Ovary (tissue), 9 donors: ENCODE data around the gene UCN. TPM values are rescaled to one million over a fixed set of nuclear protein-coding genes. Genes with fewer than 3 reads are reported as not detected.
"Not testable (repeated sequence)": the region's sequence is repeated elsewhere in the genome, so short reads cannot be mapped to it uniquely, and the experiment has no call there.

Experiments used
- DNase-seq, 5 donors: peaks; one replicate each; pipeline ENCODE4 v3.0.0-alpha.2; 2019 to 2020
- H3K27ac ChIP-seq, 2 donors: fragments of 200-600 bp; one replicate each; pipeline versions ENCODE4 v1.5.1 to v1.8.0; 2019 to 2022
- H3K27me3 ChIP-seq: fragments of 200-600 bp; one replicate; pipeline ENCODE4 v1.8.0; 2022
- H3K36me3 ChIP-seq: fragments of 200-600 bp; sonication (generic); one replicate; pipeline ENCODE4 v1.5.1; 2019
- H3K4me1 ChIP-seq: one replicate; pipeline ENCODE4 v1.8.1; 2013; ENCODE audit warnings: mild to moderate bottlenecking, moderate library complexity; ENCODE audit not compliant: insufficient read depth
- H3K4me3 ChIP-seq: fragments of 200-600 bp; sonication (generic); one replicate; pipeline ENCODE4 v1.5.1; 2017
- H3K9me3 ChIP-seq, 2 donors: fragments of 200-600 bp in 1 of 2; sonication (generic) in 1 of 2; one replicate each; pipeline versions ENCODE4 v1.5.1 to v1.8.1; 2013 to 2019; ENCODE audit warnings: mild to moderate bottlenecking in 1 of 2, moderate library complexity in 1 of 2
- CTCF ChIP-seq, 3 donors: fragments of 450-650 bp in 2 of 3; fragments of 200-600 bp in 1 of 3; IDR thresholded peaks; one replicate each; pipeline versions ENCODE4 v1.5.1 to v1.8.0; 2016 to 2022; ENCODE audit warnings: antibody characterized with exemption in 3 of 3, mild to moderate bottlenecking in 1 of 3
- EP300 ChIP-seq: sonication (generic); formaldehyde crosslinking; IDR thresholded peaks from one replicate; pipeline ENCODE4 v1.6.1; 2017; ENCODE audit warnings: antibody characterized with exemption
- POLR2A ChIP-seq: fragments of 450-650 bp; IDR thresholded peaks from one replicate; pipeline ENCODE4 v1.6.1; 2017; ENCODE audit warnings: antibody characterized with exemption, mild to moderate bottlenecking, moderate library complexity
- WGBS, 3 donors: extraction: QIAGEN DNeasy Blood & Tissue Kit in 1 of 3; methylation state at CpG; one replicate each; pipeline versions ENCODE4 v1.1.5 to v1.1.7; 2013 to 2017; 5-methylcytosine and 5-hydroxymethylcytosine counted together
- intact Hi-C, 4 donors: fragments of 100-400 bp; cut with DNase I; formaldehyde crosslinking; loops; one replicate each; pipeline versions ENCODE4 v1.11.0 to v1.15.1; 2022 to 2023
- polyA plus RNA-seq, 2 donors: library from polyadenylated mRNA; stranded (reverse); fragments of 200-250 nt in 1 of 2; fragments of 350-450 nt in 1 of 2; fragmentation: Illumina TruSeq in 1 of 2; extraction: RNeasy Lipid Tissue Mini Kit (QIAGEN cat#74804) in 1 of 2; gene quantifications; one replicate each; pipeline ENCODE4 v1.2.3, GENCODE V29; 2013 to 2014
- total RNA-seq, 7 donors: library from RNA; depleted of rRNA in 2 of 7; stranded (reverse); fragments of >200 nt in 2 of 7; fragmentation: NEBNext Ultra II Directional in 3 of 7; extraction: Animal tissue kit (Norgen Biotek cat#: 25700) in 3 of 7; gene quantifications; one replicate each; pipeline versions ENCODE4 v1.1.0 to v1.2.4, GENCODE V29; 2016 to 2023
- donor health status: DM: no; HTN: no; CAD: no; lungs with moderate emphysema.
- donor health status: DM: no; HTN: no; CAD: no.
- donor health status: Bipolar disorder and iron deficiency.
- donor health status: DM: yes; HTN: yes; CAD: no.
- donor health status: DM: no; HTN: no; CAD: no.
- donor health status: DM: yes; HTN: yes; CAD: no.

The UCN gene
- total and polyA plus RNA-seq, 9 donors: 1.4 to 5.6 (median 1.6) TPM; not detected in 1

- Histone ChIP-seq H3K4me1 (peaks cover 7% of the 10 kb centered on the region), H3K27ac (no peak overlapping the region), H3K4me3 (no peak overlapping the region), H3K36me3 (no peaks in the 10 kb centered on the region), H3K27me3 (no peaks in the 10 kb centered on the region), H3K9me3 (no peaks in the 10 kb centered on the region)
- intact Hi-C loops: no loop called here
- no peak for DNase-seq
- WGBS, 3 donors: 69 to 74% (median 71%) methylated on average over 7 of the region's 7 CpGs
- TF ChIP-seq POLR2A (no peak), CTCF (IDR thresholded peaks at IDR 0.05) (no peak), EP300 (no peak)
Observed at GRCh38 chr2:27353762-27354596, 45.7 kb upstream of the UCN start.

- H3K27ac ChIP-seq, H3K27me3 ChIP-seq, intact Hi-C loops, DNase-seq, H3K4me1 ChIP-seq, H3K36me3 ChIP-seq, H3K9me3 ChIP-seq, H3K4me3 ChIP-seq: not testable (repeated sequence)
- 94 to 97% (median 96%) methylated on average over 5 of the region's 5 CpGs for WGBS, 3 donors
Observed at GRCh38 chr2:27353386-27353761, 45.1 kb upstream of the UCN start.

GRCh38 chr2:27351802-27352598, 43.8 kb upstream of the UCN start:
- intact Hi-C loops: no loop called here
- H3K9me3 ChIP-seq: no peaks in the 10 kb centered on the region
- H3K4me1 ChIP-seq: peaks cover 2% of the 10 kb centered on the region
- 69 to 72% (median 72%) methylated on average over 6 of the region's 6 CpGs for WGBS, 3 donors
- H3K27me3 ChIP-seq: no peaks in the 10 kb centered on the region
- H3K27ac ChIP-seq: no peak overlapping the region
- DNase-seq: no peak
- TF ChIP-seq EP300 (no peak), POLR2A (no peak), CTCF (IDR thresholded peaks at IDR 0.05) (no peak)
- no peak overlapping the region for H3K4me3 ChIP-seq
- H3K36me3 ChIP-seq: no peaks in the 10 kb centered on the region

GRCh38 chr2:27350106-27350693, 42.0 kb upstream of the UCN start:
- Histone ChIP-seq H3K27me3 (no peaks in the 10 kb centered on the region), H3K36me3 (no peaks in the 10 kb centered on the region), H3K9me3 (no peaks in the 10 kb centered on the region), H3K4me1 (no peaks in the 10 kb centered on the region), H3K4me3 (no peak overlapping the region), H3K27ac (no peak overlapping the region)
- no peak for DNase-seq
- TF ChIP-seq EP300: no peak
- no peak for TF ChIP-seq CTCF (IDR thresholded peaks at IDR 0.05)
- intact Hi-C loops: no loop called here
- 66 to 75% (median 67%) methylated on average over 7 of the region's 7 CpGs for WGBS, 3 donors
